HL-60 (cell line): ENCODE measurements around the gene PTCD1.

ENCODE experiments used
- CTCF ChIP-seq: IDR thresholded peaks from one replicate; pipeline ENCODE4 v1.5.1; 2011; ENCODE audit warnings: low read length, control low read depth, inconsistent platforms; ENCODE audit not compliant: insufficient read depth
- GABPA ChIP-seq: IDR thresholded peaks from 2 replicates; pipeline ENCODE4 v1.6.1; 2012; ENCODE audit warnings: low read depth
- POLR2AphosphoS5 ChIP-seq: IDR thresholded peaks from 2 replicates; pipeline ENCODE4 v1.6.1; 2012; ENCODE audit warnings: low read depth
- TF ChIP-seq, protein P1 (sequence below): IDR thresholded peaks from 2 replicates; pipeline ENCODE4 v1.6.1; 2012; ENCODE audit warnings: low read depth; ENCODE audit not compliant: insufficient replicate concordance

- no peak for TF ChIP-seq CTCF
- peak; percentile 39; the same call in 1 of the 2 replicates for TF ChIP-seq POLR2AphosphoS5
- TF ChIP-seq, protein P1, sequence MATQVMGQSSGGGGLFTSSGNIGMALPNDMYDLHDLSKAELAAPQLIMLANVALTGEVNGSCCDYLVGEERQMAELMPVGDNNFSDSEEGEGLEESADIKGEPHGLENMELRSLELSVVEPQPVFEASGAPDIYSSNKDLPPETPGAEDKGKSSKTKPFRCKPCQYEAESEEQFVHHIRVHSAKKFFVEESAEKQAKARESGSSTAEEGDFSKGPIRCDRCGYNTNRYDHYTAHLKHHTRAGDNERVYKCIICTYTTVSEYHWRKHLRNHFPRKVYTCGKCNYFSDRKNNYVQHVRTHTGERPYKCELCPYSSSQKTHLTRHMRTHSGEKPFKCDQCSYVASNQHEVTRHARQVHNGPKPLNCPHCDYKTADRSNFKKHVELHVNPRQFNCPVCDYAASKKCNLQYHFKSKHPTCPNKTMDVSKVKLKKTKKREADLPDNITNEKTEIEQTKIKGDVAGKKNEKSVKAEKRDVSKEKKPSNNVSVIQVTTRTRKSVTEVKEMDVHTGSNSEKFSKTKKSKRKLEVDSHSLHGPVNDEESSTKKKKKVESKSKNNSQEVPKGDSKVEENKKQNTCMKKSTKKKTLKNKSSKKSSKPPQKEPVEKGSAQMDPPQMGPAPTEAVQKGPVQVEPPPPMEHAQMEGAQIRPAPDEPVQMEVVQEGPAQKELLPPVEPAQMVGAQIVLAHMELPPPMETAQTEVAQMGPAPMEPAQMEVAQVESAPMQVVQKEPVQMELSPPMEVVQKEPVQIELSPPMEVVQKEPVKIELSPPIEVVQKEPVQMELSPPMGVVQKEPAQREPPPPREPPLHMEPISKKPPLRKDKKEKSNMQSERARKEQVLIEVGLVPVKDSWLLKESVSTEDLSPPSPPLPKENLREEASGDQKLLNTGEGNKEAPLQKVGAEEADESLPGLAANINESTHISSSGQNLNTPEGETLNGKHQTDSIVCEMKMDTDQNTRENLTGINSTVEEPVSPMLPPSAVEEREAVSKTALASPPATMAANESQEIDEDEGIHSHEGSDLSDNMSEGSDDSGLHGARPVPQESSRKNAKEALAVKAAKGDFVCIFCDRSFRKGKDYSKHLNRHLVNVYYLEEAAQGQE = no peak
- TF ChIP-seq GABPA = no peak
These were observed 57.6 kb downstream of the PTCD1 start for GRCh38 chr7:99380823-99381663.
